Measurements from ENCODE around the gene RAPGEF5.

Gene RAPGEF5

GRCh38 chr7:22129166-22129565 lies 227.8 kb downstream of the RAPGEF5 start:
- in situ Hi-C loops (cut with MboI; ENCODE audit: low sequenced_read_pairs): no loop called here

GRCh38 chr7:22128528-22128920 lies 228.4 kb downstream of the RAPGEF5 start:
- in situ Hi-C loops (cut with MboI; ENCODE audit: low sequenced_read_pairs): no loop called here

GRCh38 chr7:22127835-22128527 lies 229.0 kb downstream of the RAPGEF5 start:
- in situ Hi-C loops (cut with MboI; ENCODE audit: low sequenced_read_pairs): no loop called here

GRCh38 chr7:22125436-22125835 lies 231.5 kb downstream of the RAPGEF5 start:
- in situ Hi-C loops (cut with MboI; ENCODE audit: low sequenced_read_pairs): no loop called here

- in situ Hi-C loops (cut with MboI; ENCODE audit: low sequenced_read_pairs): no loop called here
Observed at GRCh38 chr7:22124941-22125340, 232.0 kb downstream of the RAPGEF5 start.

- in situ Hi-C loops (cut with MboI; ENCODE audit: low sequenced_read_pairs): no loop called here
Observed at GRCh38 chr7:22123139-22123538, 233.8 kb downstream of the RAPGEF5 start.

- in situ Hi-C loops (cut with MboI; ENCODE audit: low sequenced_read_pairs): no loop called here
Observed at GRCh38 chr7:22121702-22122474, 235.1 kb downstream of the RAPGEF5 start.

GRCh38 chr7:22120391-22121053 lies 236.4 kb downstream of the RAPGEF5 start:
- in situ Hi-C loops (cut with MboI; ENCODE audit: low sequenced_read_pairs): no loop called here

GRCh38 chr7:22117222-22117621 lies 239.7 kb downstream of the RAPGEF5 start:
- in situ Hi-C loops (cut with MboI; ENCODE audit: low sequenced_read_pairs): no loop called here

GRCh38 chr7:22116451-22117030 lies 240.4 kb downstream of the RAPGEF5 start:
- in situ Hi-C loops (cut with MboI; ENCODE audit: low sequenced_read_pairs): no loop called here

- in situ Hi-C loops (cut with MboI; ENCODE audit: low sequenced_read_pairs): no loop called here
Observed at GRCh38 chr7:22115689-22116088, 241.3 kb downstream of the RAPGEF5 start.

GRCh38 chr7:22114440-22114981 lies 242.4 kb downstream of the RAPGEF5 start:
- in situ Hi-C loops (cut with MboI; ENCODE audit: low sequenced_read_pairs): no loop called here

- in situ Hi-C loops (cut with MboI; ENCODE audit: low sequenced_read_pairs): no loop called here
Observed at GRCh38 chr7:22113041-22113440, 243.9 kb downstream of the RAPGEF5 start.

- in situ Hi-C loops (cut with MboI; ENCODE audit: low sequenced_read_pairs): no loop called here
Observed at GRCh38 chr7:22111661-22112060, 245.3 kb downstream of the RAPGEF5 start.

- in situ Hi-C loops (cut with MboI; ENCODE audit: low sequenced_read_pairs): no loop called here
Observed at GRCh38 chr7:22110881-22111280, 246.1 kb downstream of the RAPGEF5 start.

- in situ Hi-C loops (cut with MboI; ENCODE audit: low sequenced_read_pairs): no loop called here
Observed at GRCh38 chr7:22110227-22110839, 246.6 kb downstream of the RAPGEF5 start.

- in situ Hi-C loops (cut with MboI; ENCODE audit: low sequenced_read_pairs): no loop called here
Observed at GRCh38 chr7:22109761-22110160, 247.2 kb downstream of the RAPGEF5 start.

GRCh38 chr7:22108151-22108845 lies 248.7 kb downstream of the RAPGEF5 start:
- in situ Hi-C loops (cut with MboI; ENCODE audit: low sequenced_read_pairs): no loop called here

GRCh38 chr7:22105550-22105949 lies 251.4 kb downstream of the RAPGEF5 start:
- in situ Hi-C loops (cut with MboI; ENCODE audit: low sequenced_read_pairs): no loop called here
